Measurements from ENCODE around the gene PSTK.

DNA sequence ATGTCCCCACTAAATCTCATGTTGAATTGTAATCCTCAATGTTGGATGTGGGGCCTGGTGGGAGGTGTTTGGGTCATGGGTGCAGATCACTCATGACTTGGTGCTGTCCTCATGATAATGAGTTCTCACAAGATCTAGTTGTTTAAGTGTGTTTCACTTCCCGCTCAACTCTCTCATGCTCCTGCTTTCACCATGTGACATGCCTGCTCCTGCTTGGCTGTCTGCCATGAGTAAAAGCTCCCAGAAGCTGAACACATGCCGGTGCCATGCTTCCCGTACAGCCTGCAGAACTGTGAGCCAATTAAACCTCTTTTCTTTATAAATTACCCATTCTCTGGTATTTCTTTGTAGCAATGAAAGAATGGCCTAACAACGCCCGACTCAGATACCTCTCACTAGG is 6.2 kb upstream of the PSTK start:
- TF ChIP-seq, protein P1, sequence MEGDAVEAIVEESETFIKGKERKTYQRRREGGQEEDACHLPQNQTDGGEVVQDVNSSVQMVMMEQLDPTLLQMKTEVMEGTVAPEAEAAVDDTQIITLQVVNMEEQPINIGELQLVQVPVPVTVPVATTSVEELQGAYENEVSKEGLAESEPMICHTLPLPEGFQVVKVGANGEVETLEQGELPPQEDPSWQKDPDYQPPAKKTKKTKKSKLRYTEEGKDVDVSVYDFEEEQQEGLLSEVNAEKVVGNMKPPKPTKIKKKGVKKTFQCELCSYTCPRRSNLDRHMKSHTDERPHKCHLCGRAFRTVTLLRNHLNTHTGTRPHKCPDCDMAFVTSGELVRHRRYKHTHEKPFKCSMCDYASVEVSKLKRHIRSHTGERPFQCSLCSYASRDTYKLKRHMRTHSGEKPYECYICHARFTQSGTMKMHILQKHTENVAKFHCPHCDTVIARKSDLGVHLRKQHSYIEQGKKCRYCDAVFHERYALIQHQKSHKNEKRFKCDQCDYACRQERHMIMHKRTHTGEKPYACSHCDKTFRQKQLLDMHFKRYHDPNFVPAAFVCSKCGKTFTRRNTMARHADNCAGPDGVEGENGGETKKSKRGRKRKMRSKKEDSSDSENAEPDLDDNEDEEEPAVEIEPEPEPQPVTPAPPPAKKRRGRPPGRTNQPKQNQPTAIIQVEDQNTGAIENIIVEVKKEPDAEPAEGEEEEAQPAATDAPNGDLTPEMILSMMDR (optimal IDR thresholded peaks at IDR 0.05 in 1 of 3, IDR thresholded peaks at IDR 0.05 in 1 of 3, conservative IDR thresholded peaks at IDR 0.05 in 1 of 3; ENCODE audit: extremely low read depth in 1 of 3, insufficient read depth in 2 of 3, low read length in 3 of 3): no peak
- TF ChIP-seq EZH2 (IDR thresholded peaks at IDR 0.05; ENCODE audit: low read length): no peak

All from keratinocyte (primary cell).